ENCODE results near the gene NSUN7. TPM values are rescaled to one million over a fixed set of nuclear protein-coding genes. Genes with fewer than 3 reads are reported as not detected.

The NSUN7 gene, protein sequence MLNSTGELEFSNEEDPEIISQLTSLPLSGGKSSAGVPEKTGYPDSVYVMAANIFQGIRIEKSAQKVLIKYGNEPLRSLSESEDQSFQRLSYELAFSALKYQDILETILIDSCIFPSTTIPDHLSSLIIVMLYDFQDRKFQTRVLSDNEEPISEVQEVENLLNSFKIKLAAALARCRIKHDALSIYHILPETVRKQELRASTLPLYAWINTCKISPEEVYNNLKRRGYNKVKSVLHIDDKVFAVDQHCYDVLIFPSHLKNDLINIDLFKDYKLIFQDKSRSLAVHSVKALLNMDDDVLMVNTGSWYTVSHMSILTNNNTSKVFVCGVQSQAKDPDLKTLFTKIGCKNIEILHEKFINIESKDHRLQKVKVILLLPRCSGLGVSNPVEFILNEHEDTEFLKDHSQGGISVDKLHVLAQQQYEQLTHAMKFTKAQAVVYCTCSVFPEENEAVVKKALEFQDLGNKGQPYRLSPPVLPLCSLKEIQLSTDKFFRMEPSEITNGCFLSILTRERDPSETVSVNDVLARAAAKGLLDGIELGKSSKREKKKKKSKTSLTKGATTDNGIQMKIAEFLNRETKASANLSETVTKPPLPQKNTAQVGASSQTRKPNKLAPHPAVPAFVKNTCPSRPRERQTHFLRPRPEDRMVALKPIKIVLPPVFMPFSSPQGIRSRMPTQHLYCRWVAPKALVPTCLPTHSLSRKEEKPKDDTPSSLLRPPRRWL
- total RNA-seq: under 1 TPM in 2 of 5 experiments, not detected in 3; 0.15 to 0.50 TPM
- not detected for polyA plus RNA-seq
- not detected for total RNA-seq

DNA sequence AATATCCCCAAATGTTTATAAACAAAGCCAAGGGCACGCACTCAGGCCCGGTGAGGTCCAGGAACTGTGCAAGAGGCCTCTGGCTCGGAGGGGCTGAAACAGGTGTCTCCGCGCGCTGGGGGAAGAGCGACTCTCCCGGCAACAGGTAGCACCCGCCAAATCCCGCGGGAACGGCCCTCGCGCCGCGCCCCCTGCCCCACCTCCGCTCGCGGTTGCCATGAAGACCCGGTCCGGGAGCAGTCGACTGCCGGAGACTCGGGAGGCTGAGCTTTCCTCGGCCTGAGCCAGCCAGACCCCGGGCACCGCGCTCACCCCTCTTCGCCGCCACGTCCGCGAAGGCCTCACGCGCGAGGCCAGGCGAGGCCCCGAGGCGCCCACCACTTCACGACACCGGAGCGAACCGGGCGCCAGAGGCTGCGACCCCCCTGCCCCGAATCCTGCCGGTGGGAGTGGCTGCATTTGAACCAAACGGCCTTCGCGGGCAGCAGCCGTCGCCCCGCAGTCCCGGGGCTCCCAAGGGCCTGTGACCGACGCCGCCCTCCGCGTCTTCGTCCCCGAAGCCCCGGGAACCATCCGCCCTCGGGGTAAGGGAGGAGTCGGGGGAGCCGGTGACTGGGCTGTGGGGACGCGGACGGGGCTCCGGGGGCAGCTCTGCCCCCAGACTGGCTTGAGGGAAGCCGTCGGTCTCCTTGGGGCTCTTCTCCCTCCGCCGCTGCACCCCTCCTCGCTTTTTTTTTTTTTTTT lies at the start of gene NSUN7:
NSUN7 (plus strand) TSS at position 239 of the 744 bp plus-strand sequence. CDS start 739 bp downstream, outside the sequence.
- ATAC-seq (peak; percentile 50), DNase-seq (peak; percentile 5 to 32 (median 19))
- peaks cover 0 to 11% (median 9%) of the 10 kb centered on the region in 7 donors for H3K4me1 Mint-ChIP-seq
- H3K27me3 ChIP-seq (ENCODE audit: control insufficient read depth in 2 of 2, insufficient read depth in 2 of 2, low read length in 2 of 2): peaks cover 0 to 9% of the 10 kb centered on the region in 2 donors
- peak within 1 kb of the TSS; percentile 64 to 84 (median 75) for H3K4me3 Mint-ChIP-seq
- H3K9me3 ChIP-seq (ENCODE audit: control insufficient read depth in 2 of 3, low read length in 3 of 3): no peaks in the 10 kb centered on the region
- H3K36me3 ChIP-seq (ENCODE audit: control insufficient read depth in 2 of 3, insufficient read depth in 3 of 3, low read length in 3 of 3): no peaks in the 10 kb centered on the region
- H3K4me1 ChIP-seq (ENCODE audit: control insufficient read depth in 2 of 2, insufficient read depth in 2 of 2, low read length in 2 of 2): peaks cover 0 to 4% of the 10 kb centered on the region in 2 donors
- H3K4me3 ChIP-seq (ENCODE audit: low read length): peak within 1 kb of the TSS; percentile 47
- CTCF ChIA-PET: no interaction called here
- H3K27me3 Mint-ChIP-seq: peaks cover 28 to 64% (median 39%) of the 10 kb centered on the region in 5 donors
- POLR2A ChIA-PET: no interaction called here
- intact Hi-C loops (cut with micrococcal nuclease): no loop called here
- H3K9me3 Mint-ChIP-seq: peaks cover 0 to 19% (median 3%) of the 10 kb centered on the region in 11 donors
- H3K27ac ChIP-seq (ENCODE audit: low read depth, low read length): no peak within 1 kb of the TSS
- H3K36me3 Mint-ChIP-seq: peaks cover 0 to 4% (median 4%) of the 10 kb centered on the region in 5 donors
- H3K27ac Mint-ChIP-seq: no peak within 1 kb of the TSS

DNA sequence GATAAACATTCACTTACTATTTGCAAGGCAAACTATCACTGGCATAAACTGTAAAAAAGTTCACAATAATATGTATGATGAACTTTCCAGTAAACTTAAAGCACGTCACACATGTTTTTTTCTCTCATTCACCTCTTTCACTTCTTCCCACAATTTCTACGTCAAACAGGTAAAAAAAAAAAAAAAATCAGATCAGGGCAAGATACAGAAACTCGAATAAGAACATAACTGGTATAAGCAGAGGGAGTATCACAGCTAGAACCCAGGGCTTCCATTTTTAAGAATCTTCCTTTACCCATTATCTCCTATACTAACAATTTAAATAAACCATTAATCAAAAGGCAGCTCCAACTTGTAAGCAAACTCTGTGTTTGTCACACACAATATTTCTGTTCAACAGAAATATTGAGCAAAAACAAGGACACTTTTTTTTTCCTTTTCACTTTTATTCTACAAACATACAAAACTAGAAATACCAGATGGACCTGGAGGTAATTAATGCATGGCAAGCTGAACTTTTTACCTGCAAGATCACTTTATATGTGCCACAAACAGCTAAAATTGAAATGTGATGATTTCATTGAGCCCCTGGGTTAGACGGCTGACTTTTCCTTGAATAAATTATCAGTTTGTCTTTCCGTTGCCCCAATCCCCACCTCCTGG lies 47.5 kb upstream of the NSUN7 start:
- CTCF ChIA-PET: interaction anchor here (0.7 kb wide), 1 partner anchor 234 kb away, joined by 6 read pairs; no protein-coding TSS in a partner anchor
- Histone ChIP-seq H3K9me3 (ENCODE audit: control insufficient read depth in 2 of 3, low read length in 3 of 3) (no peaks in the 10 kb centered on the region), H3K27me3 (ENCODE audit: control insufficient read depth in 2 of 2, insufficient read depth in 2 of 2, low read length in 2 of 2) (no peaks in the 10 kb centered on the region), H3K27ac (ENCODE audit: low read depth, low read length) (no peak overlapping the region), H3K36me3 (ENCODE audit: control insufficient read depth in 2 of 3, insufficient read depth in 3 of 3, low read length in 3 of 3) (no peaks in the 10 kb centered on the region), H3K4me3 (ENCODE audit: low read length) (no peak overlapping the region), H3K4me1 (ENCODE audit: control insufficient read depth in 2 of 2, insufficient read depth in 2 of 2, low read length in 2 of 2) (no peaks in the 10 kb centered on the region)
- Mint-ChIP-seq H3K4me1 (peaks cover 0 to 27% (median 0%) of the 10 kb centered on the region in 7 donors), H3K9me3 (peaks cover 0 to 2% (median 0%) of the 10 kb centered on the region in 11 donors), H3K36me3 (no peaks in the 10 kb centered on the region), H3K4me3 (peak overlapping the region in 1 of 10 donors; percentile 43), H3K27me3 (no peaks in the 10 kb centered on the region), H3K27ac (peak overlapping the region in 1 of 9 donors; percentile 44)
- POLR2A ChIA-PET: no interaction called here
- DNase-seq: peak in 1 of 9 donors; percentile 12
- ATAC-seq: no peak
- intact Hi-C loops (cut with micrococcal nuclease): no loop called here

- CTCF ChIA-PET: interaction anchor here (0.7 kb wide), 1 partner anchor 233 kb away, joined by 6 read pairs; no protein-coding TSS in a partner anchor
- DNase-seq: no peak
- H3K27ac Mint-ChIP-seq: peak overlapping the region in 2 of 9 donors; percentile 30 to 44
- H3K36me3 Mint-ChIP-seq: no peaks in the 10 kb centered on the region
- peaks cover 0 to 2% (median 0%) of the 10 kb centered on the region in 5 donors for H3K27me3 Mint-ChIP-seq
- no peak for ATAC-seq
- Histone ChIP-seq H3K4me3 (ENCODE audit: low read length) (no peak overlapping the region), H3K9me3 (ENCODE audit: control insufficient read depth in 2 of 3, low read length in 3 of 3) (no peaks in the 10 kb centered on the region), H3K27me3 (ENCODE audit: control insufficient read depth in 2 of 2, insufficient read depth in 2 of 2, low read length in 2 of 2) (no peaks in the 10 kb centered on the region), H3K36me3 (ENCODE audit: control insufficient read depth in 2 of 3, insufficient read depth in 3 of 3, low read length in 3 of 3) (no peaks in the 10 kb centered on the region), H3K27ac (ENCODE audit: low read depth, low read length) (no peak overlapping the region), H3K4me1 (ENCODE audit: control insufficient read depth in 2 of 2, insufficient read depth in 2 of 2, low read length in 2 of 2) (no peaks in the 10 kb centered on the region)
- intact Hi-C loops (cut with micrococcal nuclease): no loop called here
- POLR2A ChIA-PET: no interaction called here
- H3K4me3 Mint-ChIP-seq: peak overlapping the region in 1 of 10 donors; percentile 8
- peaks cover 0 to 2% (median 0%) of the 10 kb centered on the region in 11 donors for H3K9me3 Mint-ChIP-seq
- peaks cover 0 to 27% (median 0%) of the 10 kb centered on the region in 7 donors for H3K4me1 Mint-ChIP-seq
Observed at GRCh38 chr4:40702800-40703151, 47.0 kb upstream of the NSUN7 start.

- Mint-ChIP-seq H3K27ac (no peak overlapping the region), H3K4me3 (no peak overlapping the region), H3K9me3 (peaks cover 0 to 2% (median 0%) of the 10 kb centered on the region in 11 donors), H3K27me3 (peaks cover 0 to 5% (median 0%) of the 10 kb centered on the region in 5 donors), H3K36me3 (no peaks in the 10 kb centered on the region), H3K4me1 (peaks cover 0 to 24% (median 0%) of the 10 kb centered on the region in 7 donors)
- intact Hi-C loops (cut with micrococcal nuclease): no loop called here
- ChIA-PET POLR2A (no interaction called here), CTCF (no interaction called here)
- Histone ChIP-seq H3K4me1 (ENCODE audit: control insufficient read depth in 2 of 2, insufficient read depth in 2 of 2, low read length in 2 of 2) (no peaks in the 10 kb centered on the region), H3K36me3 (ENCODE audit: control insufficient read depth in 2 of 3, insufficient read depth in 3 of 3, low read length in 3 of 3) (no peaks in the 10 kb centered on the region), H3K9me3 (ENCODE audit: control insufficient read depth in 2 of 3, low read length in 3 of 3) (no peaks in the 10 kb centered on the region), H3K4me3 (ENCODE audit: low read length) (no peak overlapping the region), H3K27me3 (ENCODE audit: control insufficient read depth in 2 of 2, insufficient read depth in 2 of 2, low read length in 2 of 2) (no peaks in the 10 kb centered on the region), H3K27ac (ENCODE audit: low read depth, low read length) (no peak overlapping the region)
- no peak for ATAC-seq
- no peak for DNase-seq
Observed at GRCh38 chr4:40704073-40704472, 45.7 kb upstream of the NSUN7 start.

DNA sequence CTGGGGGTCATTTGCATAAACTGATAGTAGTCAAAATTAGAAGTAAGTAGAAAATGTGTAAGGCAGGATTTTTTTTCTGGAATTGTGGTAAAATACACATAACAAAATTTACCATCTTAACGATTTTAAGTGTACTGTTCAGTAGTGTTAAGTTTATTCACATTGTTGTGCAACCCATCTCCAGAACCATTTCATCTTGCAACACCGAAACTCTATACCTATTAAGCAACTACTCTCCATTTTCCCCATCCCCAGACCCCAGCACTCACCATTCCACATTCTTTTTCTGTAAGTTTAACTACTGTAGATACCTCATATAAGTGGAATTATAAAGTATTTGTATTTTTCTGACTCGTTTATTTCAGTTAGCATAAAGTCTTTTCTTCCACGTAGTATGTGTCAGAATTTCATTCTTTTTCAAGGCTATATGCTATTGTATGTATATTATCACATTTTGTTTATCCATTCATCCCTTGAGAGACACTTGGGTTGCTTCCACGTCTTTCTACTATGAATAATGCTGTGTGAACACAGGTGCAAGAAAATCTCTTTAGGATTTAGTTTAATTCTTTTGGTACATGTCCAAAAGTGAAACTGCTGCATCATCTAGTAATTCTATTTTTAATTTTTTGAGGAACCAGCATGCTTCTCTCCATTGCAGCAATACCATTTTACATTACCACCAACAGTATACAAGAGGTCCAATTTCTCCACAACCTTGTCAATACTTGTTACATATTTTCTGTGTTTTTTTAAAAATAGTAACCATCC lies 39.1 kb upstream of the NSUN7 start:
- no peak for DNase-seq

More for the DNA sequence above, 39.1 kb upstream of the NSUN7 start:
- H3K4me1 Mint-ChIP-seq: peaks cover 0 to 5% (median 0%) of the 10 kb centered on the region in 7 donors
- Histone ChIP-seq H3K27me3 (ENCODE audit: control insufficient read depth in 2 of 2, insufficient read depth in 2 of 2, low read length in 2 of 2) (no peaks in the 10 kb centered on the region), H3K9me3 (ENCODE audit: control insufficient read depth in 2 of 3, low read length in 3 of 3) (no peaks in the 10 kb centered on the region), H3K27ac (ENCODE audit: low read depth, low read length) (no peak overlapping the region), H3K4me1 (ENCODE audit: control insufficient read depth in 2 of 2, insufficient read depth in 2 of 2, low read length in 2 of 2) (no peaks in the 10 kb centered on the region), H3K36me3 (ENCODE audit: control insufficient read depth in 2 of 3, insufficient read depth in 3 of 3, low read length in 3 of 3) (no peaks in the 10 kb centered on the region), H3K4me3 (ENCODE audit: low read length) (no peak overlapping the region)
- H3K27me3 Mint-ChIP-seq: peaks cover 0 to 14% (median 5%) of the 10 kb centered on the region in 5 donors
- ATAC-seq: peak; percentile 44
- no peak overlapping the region for H3K27ac Mint-ChIP-seq
- peaks cover 0 to 2% (median 0%) of the 10 kb centered on the region in 11 donors for H3K9me3 Mint-ChIP-seq
- CTCF ChIA-PET: no interaction called here
- H3K36me3 Mint-ChIP-seq: no peaks in the 10 kb centered on the region
- no peak overlapping the region for H3K4me3 Mint-ChIP-seq
- POLR2A ChIA-PET: no interaction called here
- intact Hi-C loops (cut with micrococcal nuclease): no loop called here

Data from naive thymus-derived CD4-positive, alpha-beta T cell (primary cell).